ENCODE data around the gene CLDN9.

GRCh38 chr16:3029491-3030221, 16.9 kb downstream of the CLDN9 start:
- TF ChIP-seq CTCF (IDR thresholded peaks at IDR 0.05 in 4 of 5, conservative IDR thresholded peaks at IDR 0.05 in 1 of 5): no peak
- TF ChIP-seq POLR2A (IDR thresholded peaks at IDR 0.05): no peak

Data from gastrocnemius medialis (tissue), 4 donors.